ENCODE results near the gene CDK5R2.
"Not testable (repeated sequence)": the region's sequence is repeated elsewhere in the genome, so short reads cannot be mapped to it uniquely, and the experiment has no call there.

The CDK5R2 gene

DNA sequence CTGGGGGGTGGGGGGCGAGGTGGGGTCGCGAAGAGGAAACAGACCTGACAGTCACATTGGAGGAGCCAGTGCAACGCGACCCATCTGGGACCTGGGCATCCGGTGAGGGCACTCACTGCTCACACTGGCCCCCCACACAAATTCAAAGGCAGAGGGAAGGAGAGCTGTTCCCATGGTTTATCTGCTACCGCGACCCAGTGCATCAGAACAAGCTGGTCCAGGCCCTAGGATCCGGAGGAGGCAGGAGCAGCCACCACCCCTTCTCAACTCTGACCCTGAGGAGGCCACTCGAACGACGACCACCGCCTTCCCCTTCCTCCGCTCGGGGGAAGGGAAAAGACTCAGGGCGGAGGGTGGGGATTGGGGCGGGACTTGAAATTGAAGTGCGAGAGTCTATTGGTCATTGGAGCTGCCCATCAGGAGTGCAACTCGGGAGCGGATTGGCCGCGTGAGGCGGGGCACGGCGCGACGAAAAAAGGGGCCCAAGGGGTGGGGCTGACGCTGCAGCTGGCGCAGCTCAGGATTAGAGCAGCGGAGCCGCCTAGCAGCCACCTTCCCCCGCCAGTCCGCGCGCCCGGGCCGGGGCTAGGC is at the start of gene CDK5R2:
Gene CDK5R2, plus strand, starts transcription at position 526 of the 591 bp plus-strand sequence. CDS start 155 bp downstream, outside the sequence.
- DNase-seq, result peak; percentile 85

DNA sequence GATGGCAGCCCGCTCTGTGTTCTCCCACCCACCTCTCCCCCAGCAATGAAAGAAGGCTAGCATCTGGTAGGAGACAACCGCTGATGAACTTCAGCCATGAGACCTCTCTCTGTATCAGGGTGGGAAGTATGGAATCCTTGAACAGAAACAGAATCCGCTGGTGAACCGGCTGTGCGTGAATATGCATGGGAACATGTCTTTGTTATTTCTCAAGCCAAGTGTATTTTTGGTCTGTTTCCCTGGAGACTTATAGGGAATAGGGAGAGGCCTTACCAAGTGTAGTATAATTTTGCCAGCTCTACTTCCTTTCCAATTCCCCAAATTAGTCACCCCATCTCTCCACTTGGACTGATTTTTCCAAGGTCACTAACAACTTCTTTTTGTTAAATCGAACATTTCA is 48.7 kb upstream of the CDK5R2 start:
- DNase-seq, result no peak

DNA sequence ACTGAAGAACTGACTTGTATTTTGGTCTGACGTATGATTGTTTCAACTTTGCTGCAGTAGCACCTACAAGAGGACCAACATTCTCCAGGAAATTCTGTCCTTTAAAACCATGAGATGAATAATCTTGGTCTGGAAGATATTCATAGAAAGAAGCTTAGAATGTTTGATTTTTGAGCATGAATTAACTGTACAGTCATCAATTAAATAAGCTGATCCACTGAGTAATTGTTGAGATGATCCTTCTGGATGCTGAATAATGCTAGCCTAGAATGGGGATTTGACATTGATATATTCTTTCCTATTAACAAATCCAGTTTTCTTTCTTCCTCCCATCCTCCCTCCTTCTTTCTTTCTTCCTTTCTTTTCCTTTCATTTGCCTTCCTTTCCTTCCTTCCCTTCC is 39.0 kb upstream of the CDK5R2 start:
- no peak for DNase-seq

DNA sequence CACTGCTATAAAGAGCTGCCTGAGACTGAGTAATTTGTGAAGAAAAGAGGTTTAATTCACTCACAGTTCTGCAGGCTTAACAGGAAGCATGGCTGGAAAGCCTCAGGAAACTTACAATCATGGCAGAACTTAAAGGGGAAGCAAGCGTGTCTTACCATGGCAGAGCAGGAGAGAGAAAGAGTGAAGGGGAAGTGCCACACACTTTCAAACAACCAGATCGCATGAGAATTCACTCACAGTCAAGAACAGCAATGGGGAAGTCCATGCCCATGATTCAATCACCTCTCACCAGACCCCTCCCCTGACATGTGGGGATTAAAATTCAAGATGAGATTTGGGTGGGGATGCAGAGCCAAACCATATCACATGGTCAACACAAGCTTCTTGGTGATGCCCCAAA is 34.7 kb upstream of the CDK5R2 start:
- DNase-seq, result no peak

DNA sequence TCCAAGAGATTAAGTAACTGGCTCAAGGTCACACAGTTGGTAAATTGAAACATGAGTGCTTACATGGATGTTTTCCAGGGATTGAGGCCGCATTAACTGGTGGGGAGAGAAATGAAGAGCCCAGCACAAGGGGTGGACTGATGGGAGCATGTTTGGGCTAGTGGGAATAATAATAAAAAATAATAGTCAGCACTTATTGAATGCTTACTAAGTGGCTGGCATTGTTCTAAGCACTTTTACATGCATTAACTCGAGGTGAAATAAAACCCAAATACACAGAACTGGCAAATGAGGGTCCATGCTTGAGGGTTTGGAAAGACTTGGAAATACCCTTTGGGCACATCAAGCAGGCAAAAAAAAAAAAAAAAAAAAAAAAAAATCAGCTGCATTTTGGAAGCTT is 34.0 kb upstream of the CDK5R2 start:
- DNase-seq, result no peak

DNA sequence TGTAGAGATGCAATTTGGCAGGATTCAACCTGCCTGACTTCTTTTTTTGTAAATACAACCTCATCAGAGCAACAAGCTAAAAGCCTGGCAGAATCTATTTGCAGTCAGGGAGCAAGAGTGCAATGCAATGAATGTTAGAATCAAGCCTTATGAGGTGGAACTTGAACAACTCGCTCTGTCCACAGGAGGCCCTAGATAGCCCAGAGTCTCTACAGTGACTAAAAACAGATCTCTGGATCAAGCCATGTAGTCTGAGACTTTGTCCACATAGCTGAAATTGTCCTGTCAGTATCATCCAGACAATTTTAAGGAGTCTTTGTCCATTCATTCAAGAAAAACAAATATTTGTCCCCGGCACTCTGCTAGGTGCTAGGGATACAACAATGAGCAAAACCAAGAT is 32.0 kb upstream of the CDK5R2 start:
- DNase-seq, result no peak

DNA sequence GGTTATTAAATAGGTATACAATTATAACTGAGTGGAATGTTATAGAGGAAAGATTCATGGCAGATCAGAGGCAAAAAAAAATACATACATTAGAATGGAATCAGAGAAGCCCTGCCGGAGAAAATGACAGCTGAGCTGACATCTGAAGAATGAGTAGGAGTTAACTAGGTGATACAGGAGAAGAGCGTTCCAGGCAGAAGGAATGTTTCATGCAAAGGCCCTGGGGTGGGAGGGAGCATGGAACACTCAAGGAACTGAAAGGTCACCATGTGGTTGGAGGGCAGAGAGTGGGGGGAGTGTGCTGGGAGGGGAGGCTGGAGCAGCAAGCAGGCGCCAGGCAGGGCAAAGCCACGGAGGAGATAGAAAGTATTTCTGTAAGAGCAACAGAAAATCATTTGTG is 31.6 kb upstream of the CDK5R2 start:
- DNase-seq, result no peak

DNA sequence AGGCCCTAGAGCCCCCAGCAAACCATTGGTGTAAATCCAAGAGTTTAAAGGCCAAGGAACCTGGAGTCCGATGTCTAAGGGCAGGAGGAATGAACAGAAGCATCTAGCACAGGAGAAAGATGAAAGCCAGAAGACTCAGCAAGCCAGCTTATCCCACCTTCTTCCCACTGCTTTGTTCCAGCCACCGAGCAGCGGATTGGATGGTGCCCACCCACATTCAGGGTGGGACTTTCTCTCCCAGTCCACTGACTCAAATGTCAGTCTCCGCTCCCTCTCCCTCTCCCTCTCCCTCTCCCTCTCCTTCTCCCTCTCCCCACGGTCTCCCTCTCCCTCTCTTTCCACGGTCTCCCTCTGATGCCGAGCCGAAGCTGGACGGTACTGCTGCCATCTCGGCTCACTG is 29.0 kb upstream of the CDK5R2 start:
- DNase-seq, result not testable (repeated sequence)

DNA sequence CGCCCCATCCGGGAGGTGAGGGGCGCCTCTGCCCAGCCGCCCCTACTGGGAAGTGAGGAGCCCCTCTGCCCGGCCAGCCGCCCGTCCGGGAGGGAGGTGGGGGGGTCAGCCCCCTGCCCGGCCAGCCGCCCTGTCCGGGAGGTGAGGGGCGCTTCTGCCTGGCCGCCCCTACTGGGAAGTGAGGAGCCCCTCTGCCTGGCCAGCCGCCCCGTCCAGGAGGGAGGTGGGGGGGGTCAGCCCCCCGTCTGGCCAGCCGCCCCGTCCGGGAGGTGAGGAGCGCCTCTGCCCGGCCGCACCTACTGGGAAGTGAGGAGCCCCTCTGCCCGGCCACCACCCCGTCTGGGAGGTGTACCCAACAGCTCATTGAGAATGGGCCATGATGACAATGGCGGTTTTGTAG is 27.7 kb upstream of the CDK5R2 start:
- DNase-seq, result not testable (repeated sequence)

DNA sequence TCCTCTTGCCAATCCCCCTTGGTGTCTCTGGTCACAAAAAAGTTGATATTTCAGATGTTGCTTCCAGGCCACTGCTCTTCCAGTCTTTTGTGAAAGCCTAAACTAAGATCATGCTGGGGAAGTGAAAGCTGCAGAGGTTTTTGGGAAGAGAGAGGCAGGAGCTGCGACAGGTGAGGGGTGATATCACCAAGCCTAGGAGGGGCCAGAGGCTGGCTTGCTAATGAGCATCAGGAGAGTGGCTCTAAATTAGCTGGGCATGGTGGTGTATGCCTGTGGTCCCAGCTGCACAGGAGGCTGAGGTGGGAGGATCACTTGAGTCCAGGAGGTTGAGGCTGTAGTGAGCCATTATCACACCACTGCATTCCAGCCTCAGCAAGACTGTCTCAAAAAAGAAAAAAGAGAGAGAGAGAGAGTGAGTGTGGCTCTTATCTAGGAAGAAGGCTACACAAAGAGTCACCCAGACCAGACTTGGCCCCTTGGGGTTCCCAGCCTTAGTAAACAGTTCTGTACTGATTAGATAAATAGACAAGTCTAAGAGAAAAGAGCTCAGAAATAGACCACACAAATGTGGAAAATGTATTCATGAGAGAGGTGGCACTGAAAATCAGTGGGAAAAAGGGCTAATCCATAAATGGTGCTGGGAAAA is 14.6 kb upstream of the CDK5R2 start:
- no peak for DNase-seq

DNA sequence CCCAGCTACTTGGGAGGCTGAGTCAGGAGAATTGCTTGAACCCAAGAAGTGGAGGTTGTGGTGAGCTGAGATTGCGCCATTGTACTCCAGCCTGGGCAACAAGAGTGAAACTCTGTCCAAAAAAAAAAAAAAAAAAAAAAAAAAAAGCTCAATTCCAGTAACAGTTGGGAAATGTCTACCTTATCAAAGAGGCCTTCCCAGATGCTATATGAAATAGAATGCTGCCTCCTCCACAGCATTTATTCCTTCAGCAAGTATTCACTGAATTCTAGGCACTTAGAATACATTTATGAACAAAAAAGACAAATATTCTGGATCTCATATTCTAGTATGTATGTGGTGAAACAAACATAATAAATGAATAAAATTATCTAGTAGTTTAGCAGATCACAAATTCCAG is 12.8 kb upstream of the CDK5R2 start:
- no peak for DNase-seq

DNA sequence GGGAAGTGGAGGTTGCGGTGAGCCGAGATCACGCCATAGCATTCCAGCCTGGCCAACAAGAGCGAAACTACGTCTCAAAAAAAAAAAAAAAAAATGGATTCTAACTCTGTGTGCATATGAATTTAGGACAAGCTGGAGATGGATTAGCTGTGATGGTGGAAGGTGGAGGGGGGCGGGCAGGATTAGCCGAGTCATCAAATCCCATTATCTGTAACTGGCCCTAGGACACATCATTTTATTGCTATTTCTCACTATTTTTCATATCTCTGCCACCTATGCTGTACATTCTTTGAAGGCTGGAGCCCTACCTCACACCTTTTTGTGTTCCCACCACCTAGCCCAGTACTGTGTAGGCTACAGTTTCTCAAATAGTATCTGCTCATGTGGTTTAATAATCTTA is 7.3 kb upstream of the CDK5R2 start:
- no peak for DNase-seq

DNA sequence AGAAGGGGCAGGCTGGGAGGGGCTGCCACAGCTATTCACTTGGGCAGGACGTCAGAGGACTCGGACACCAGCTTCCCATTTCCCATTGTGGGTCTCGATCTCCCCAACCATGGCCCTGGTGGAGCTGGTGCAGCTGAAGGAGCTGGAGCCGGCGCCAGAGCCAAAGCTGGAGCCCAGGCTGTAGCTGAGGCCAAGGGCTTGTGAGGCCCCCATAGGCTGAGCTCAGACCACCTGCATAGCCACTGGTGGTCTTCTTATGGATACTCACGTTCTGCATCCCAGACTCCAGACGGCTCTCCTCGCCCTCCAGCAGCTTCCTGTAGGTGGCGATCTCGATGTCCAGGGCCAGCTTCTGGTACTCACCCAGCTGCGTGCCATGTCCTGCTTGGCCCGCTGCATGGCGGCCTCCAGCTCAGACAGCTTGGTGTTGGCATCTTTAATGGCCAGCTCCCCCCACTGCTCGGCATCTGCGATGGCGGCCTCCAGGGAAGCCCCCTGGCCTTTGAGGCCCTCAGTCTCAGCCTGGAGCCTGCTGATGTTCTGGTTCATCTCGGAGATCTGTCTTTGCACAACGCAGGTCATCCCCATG is 6.0 kb upstream of the CDK5R2 start:
- no peak for DNase-seq

DNA sequence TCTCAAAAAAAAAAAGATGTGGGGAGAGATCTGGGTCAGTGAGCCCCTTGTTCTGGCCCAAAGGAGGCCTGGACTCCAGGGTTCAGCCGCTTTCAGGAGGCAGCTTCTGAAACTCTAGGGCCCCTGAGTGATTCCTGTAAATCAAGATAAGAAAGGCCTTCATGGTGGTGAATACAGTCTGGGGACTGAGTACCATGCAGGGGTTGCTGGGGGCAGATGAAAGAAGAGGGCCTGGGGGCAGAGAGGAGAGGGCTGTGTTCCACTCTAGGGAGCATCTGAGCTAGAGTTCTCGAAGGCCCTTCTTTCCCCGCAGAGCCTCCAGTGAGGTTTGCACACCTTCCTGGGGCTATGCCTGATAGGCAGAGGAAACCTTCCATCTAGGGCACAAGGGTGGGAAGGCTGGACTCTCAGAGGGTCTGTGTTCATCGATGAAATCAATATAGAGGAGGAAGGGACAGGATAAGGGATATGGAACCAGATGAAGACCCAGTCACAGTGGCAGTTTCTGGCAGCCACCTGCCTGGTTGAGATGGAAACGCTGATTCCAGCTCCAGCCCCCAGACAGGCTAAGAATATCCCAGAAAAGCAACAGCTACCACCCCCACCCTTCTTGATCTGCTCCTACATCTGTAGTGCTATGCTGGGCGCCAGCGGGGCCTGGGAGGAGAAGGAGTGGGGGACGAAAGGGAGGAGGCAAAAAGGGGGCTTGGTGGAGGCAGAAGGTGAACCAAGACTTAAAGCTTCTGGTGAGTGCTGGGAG is 4.7 kb upstream of the CDK5R2 start:
- DNase-seq, result no peak

DNA sequence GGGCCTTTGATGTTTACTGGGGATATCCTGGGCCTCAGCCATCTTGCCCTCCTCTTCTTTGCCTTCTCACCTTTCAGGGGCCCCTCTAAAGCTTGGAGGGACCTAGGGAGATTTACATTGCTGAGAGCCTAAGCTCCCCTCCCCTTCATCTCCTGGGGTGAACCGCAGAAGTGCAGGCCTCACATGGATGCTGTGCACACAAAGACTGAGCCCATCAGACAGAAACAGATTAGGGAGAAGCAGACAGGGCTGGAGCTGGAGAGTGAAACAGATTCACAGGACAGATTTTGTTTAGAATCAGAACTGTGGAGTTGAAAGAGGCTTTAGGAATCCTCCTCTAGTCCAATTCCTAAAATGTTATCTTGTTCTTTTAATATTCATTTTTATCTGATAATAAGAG is 3.4 kb upstream of the CDK5R2 start:
- peak; percentile 8 for DNase-seq

DNA sequence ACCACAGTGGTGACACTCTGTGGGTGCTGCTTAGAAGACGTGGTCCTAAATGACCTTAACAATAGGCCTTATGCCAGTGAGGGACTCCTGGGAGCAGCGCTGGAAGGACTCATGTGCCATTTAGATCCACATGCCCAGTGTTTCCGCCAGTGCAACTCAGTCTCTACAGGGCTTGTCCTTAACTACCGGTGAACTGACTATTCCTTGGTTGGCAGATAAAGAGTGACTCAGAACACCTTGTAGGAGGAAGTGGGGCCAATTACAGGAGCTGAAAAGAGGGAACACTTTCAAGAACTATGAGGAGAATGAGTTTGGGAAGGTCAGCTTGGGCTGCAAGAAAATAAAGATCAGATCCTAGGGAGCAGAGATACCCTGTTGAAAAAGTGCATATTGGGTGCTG is 1.8 kb upstream of the CDK5R2 start:
- DNase-seq, result no peak

DNA sequence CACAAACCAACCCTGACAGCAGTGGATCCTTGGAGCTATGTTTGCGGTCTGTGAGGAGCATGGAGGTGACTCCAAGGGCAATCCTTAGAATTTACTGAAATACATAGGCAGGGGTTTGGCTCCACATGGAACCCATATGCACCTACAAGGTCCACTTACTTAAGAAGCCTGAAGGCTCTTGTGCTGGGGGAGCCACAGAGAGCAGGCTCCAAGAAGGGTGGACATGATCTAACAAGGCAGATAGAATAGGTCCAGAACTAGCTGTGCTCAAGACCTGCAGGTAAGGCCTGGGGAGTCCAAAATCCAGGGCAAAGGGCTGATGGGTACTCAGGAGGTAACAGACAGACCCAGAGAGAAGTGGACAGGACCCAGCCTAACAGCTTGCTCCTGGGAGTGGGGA is 1.2 kb upstream of the CDK5R2 start:
- peak; percentile 21 for DNase-seq

DNA sequence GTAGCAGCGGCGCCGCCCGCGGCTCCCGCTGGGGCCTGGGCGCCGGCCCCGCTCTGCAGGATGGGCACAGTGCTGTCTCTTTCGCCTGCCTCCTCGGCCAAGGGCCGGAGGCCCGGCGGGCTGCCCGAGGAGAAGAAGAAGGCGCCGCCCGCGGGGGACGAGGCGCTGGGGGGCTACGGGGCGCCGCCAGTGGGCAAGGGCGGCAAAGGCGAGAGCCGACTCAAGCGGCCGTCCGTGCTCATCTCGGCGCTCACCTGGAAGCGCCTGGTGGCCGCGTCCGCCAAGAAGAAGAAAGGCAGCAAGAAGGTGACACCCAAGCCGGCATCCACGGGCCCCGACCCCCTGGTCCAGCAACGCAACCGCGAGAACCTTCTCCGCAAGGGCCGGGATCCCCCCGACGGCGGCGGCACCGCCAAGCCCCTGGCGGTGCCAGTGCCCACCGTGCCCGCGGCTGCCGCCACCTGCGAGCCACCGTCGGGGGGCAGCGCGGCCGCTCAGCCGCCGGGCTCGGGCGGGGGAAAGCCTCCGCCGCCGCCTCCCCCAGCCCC is 369 bp downstream of the CDK5R2 start:
- no peak for DNase-seq

DNA sequence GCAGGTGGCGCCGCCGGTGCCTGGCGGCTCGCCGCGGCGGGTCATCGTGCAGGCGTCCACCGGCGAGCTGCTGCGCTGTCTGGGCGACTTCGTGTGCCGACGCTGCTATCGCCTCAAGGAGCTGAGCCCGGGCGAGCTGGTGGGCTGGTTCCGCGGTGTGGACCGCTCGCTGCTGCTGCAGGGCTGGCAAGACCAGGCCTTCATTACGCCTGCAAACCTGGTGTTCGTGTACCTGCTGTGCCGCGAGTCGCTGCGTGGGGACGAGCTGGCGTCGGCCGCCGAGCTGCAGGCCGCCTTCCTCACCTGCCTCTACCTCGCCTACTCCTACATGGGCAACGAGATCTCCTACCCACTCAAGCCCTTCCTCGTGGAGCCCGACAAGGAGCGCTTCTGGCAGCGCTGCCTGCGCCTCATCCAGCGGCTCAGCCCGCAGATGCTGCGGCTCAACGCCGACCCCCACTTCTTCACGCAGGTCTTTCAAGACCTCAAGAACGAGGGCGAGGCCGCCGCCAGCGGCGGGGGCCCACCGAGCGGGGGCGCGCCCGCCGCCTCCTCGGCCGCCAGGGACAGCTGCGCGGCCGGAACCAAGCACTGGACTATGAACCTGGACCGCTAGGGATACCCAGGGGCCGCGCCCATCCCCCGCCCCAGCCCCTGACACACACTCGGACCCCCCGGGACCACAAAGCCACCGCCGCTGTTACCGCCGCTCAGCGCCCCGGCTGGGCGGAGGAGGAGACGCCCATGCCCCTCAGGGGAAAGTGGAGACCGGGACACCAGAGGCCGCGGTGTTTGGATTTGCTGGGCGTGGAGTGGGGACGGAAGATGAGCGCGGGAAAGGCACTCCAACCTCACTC is 1.1 kb downstream of the CDK5R2 start:
- DNase-seq, result peak; percentile 60

DNA sequence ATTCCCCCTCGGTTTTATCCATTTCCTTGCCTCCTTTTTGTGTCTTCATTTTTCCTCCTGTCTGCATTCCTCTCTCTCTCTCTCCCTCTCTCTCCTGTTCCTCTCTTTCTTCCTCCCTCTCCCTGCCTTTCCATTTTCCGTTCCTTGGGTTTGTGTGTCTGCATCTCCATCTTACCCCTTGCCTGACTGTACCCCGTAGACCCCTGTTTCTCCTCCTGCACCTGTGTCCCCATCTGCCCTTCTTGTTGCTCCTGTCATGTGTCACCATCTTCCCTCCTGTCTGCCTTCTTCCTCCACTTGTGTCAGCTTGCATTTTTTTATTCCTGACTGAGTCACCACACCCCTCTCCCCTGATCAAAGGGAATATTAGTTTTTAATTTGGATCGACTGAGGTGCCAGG is 1.8 kb downstream of the CDK5R2 start:
- DNase-seq, result peak; percentile 6

DNA sequence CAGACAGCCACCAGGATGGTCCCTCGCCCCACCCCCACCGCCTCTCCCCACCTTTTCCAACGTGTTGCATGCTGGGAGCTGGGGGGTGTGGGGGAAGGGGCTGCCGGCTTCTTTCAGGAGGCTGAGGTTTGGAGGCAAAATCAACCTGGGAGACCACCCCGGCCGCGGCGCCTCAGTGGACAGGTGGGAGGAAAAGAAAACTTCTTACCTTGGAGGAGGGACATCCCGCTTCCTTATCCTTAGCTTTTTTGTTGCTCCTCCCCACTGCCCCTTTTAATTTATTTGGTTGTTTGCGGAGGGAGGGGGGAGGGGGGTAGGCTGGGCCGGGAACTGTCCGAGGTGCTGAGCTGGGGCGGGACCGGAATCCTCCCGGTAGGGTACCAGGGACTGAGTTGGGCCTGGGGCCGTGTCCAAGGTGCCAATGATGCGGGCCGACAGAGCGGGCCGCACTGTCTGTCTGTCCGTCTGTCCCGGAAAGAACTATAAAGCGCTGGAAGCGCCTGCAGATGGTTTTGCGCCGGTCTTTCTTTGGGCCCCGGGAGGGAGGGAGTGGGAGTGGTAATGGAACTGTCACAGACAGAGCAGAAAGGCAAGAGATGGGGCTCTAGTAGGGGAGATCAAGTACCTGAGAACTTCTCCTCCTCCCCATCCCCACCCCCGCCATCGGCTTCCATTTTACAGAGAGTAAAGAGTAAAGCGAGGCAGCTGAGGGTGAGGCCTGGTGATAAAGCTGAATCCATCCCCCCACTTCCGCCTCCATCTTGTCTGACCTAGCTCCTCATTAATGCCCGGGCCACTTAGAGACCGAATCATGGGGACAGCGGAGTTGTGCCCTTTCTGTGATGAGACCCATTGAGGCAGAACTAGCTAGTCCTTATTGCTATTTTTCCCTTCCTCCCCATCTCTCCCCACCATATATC is 2.4 kb downstream of the CDK5R2 start:
- peak; percentile 55 for DNase-seq
